ENCODE measurements around the gene RRAS2. TPM values are rescaled to one million over a fixed set of nuclear protein-coding genes. Genes with fewer than 3 reads are reported as not detected.

The RRAS2 gene
- total RNA-seq, 1 donor from 2014 or later = 45.5 TPM

GRCh38 chr11:14327116-14327515 lies 31.9 kb downstream of the RRAS2 start:
- H3K27ac Mint-ChIP-seq = no peak overlapping the region
- no peak overlapping the region for H3K4me3 Mint-ChIP-seq (ENCODE audit: low read depth)
- H3K4me1 Mint-ChIP-seq (ENCODE audit: low read depth) = peaks cover 1% of the 10 kb centered on the region
- H3K9me3 Mint-ChIP-seq (ENCODE audit: low read depth) = no peaks in the 10 kb centered on the region
- no peaks in the 10 kb centered on the region for H3K36me3 Mint-ChIP-seq (ENCODE audit: insufficient read depth)
- no peak for DNase-seq (ENCODE audit: low spot score, unreplicated experiment)
- no peak for TF ChIP-seq CTCF (IDR thresholded peaks at IDR 0.05; ENCODE audit: unreplicated experiment)
- H3K27me3 Mint-ChIP-seq = no peaks in the 10 kb centered on the region

GRCh38 chr11:14323118-14323676 lies 35.8 kb downstream of the RRAS2 start:
- Mint-ChIP-seq H3K27me3 (no peaks in the 10 kb centered on the region), H3K4me1 (ENCODE audit: low read depth) (peaks cover 8% of the 10 kb centered on the region), H3K36me3 (ENCODE audit: insufficient read depth) (no peaks in the 10 kb centered on the region), H3K27ac (no peak overlapping the region), H3K9me3 (ENCODE audit: low read depth) (no peaks in the 10 kb centered on the region), H3K4me3 (ENCODE audit: low read depth) (no peak overlapping the region)
- no peak for DNase-seq (ENCODE audit: low spot score, unreplicated experiment)
- TF ChIP-seq CTCF (IDR thresholded peaks at IDR 0.05; ENCODE audit: unreplicated experiment) = no peak

GRCh38 chr11:14322510-14322909 lies 36.5 kb downstream of the RRAS2 start:
- Mint-ChIP-seq H3K9me3 (ENCODE audit: low read depth) (no peaks in the 10 kb centered on the region), H3K4me3 (ENCODE audit: low read depth) (no peak overlapping the region), H3K27ac (no peak overlapping the region), H3K27me3 (no peaks in the 10 kb centered on the region), H3K4me1 (ENCODE audit: low read depth) (peaks cover 10% of the 10 kb centered on the region), H3K36me3 (ENCODE audit: insufficient read depth) (no peaks in the 10 kb centered on the region)
- no peak for DNase-seq (ENCODE audit: low spot score, unreplicated experiment)
- TF ChIP-seq CTCF (IDR thresholded peaks at IDR 0.05; ENCODE audit: unreplicated experiment) = no peak

GRCh38 chr11:14320020-14320419 lies 39.0 kb downstream of the RRAS2 start:
- DNase-seq (ENCODE audit: low spot score, unreplicated experiment) = no peak
- no peaks in the 10 kb centered on the region for H3K36me3 Mint-ChIP-seq (ENCODE audit: insufficient read depth)
- H3K4me3 Mint-ChIP-seq (ENCODE audit: low read depth) = no peak overlapping the region
- no peak for TF ChIP-seq CTCF (IDR thresholded peaks at IDR 0.05; ENCODE audit: unreplicated experiment)
- H3K27me3 Mint-ChIP-seq = no peaks in the 10 kb centered on the region
- no peaks in the 10 kb centered on the region for H3K9me3 Mint-ChIP-seq (ENCODE audit: low read depth)
- peaks cover 10% of the 10 kb centered on the region for H3K4me1 Mint-ChIP-seq (ENCODE audit: low read depth)
- no peak overlapping the region for H3K27ac Mint-ChIP-seq

GRCh38 chr11:14318581-14318981 lies 40.4 kb downstream of the RRAS2 start:
- Mint-ChIP-seq H3K36me3 (ENCODE audit: insufficient read depth) (no peaks in the 10 kb centered on the region), H3K4me1 (ENCODE audit: low read depth) (peaks cover 10% of the 10 kb centered on the region), H3K9me3 (ENCODE audit: low read depth) (no peaks in the 10 kb centered on the region), H3K27me3 (no peaks in the 10 kb centered on the region), H3K4me3 (ENCODE audit: low read depth) (no peak overlapping the region), H3K27ac (no peak overlapping the region)
- no peak for DNase-seq (ENCODE audit: low spot score, unreplicated experiment)
- TF ChIP-seq CTCF (IDR thresholded peaks at IDR 0.05; ENCODE audit: unreplicated experiment) = no peak
